Measurements from ENCODE around the gene MFRP.

GRCh38 chr11:119323532-119324033 is 22.9 kb downstream of the MFRP start:
- TF ChIP-seq, protein P1, sequence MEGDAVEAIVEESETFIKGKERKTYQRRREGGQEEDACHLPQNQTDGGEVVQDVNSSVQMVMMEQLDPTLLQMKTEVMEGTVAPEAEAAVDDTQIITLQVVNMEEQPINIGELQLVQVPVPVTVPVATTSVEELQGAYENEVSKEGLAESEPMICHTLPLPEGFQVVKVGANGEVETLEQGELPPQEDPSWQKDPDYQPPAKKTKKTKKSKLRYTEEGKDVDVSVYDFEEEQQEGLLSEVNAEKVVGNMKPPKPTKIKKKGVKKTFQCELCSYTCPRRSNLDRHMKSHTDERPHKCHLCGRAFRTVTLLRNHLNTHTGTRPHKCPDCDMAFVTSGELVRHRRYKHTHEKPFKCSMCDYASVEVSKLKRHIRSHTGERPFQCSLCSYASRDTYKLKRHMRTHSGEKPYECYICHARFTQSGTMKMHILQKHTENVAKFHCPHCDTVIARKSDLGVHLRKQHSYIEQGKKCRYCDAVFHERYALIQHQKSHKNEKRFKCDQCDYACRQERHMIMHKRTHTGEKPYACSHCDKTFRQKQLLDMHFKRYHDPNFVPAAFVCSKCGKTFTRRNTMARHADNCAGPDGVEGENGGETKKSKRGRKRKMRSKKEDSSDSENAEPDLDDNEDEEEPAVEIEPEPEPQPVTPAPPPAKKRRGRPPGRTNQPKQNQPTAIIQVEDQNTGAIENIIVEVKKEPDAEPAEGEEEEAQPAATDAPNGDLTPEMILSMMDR (conservative IDR thresholded peaks at IDR 0.05 in 1 of 2, IDR thresholded peaks at IDR 0.05 in 1 of 2; ENCODE audit: low read depth in 1 of 2, low read length in 2 of 2) = peak; percentile 74 to 79
- TF ChIP-seq EZH2 (IDR thresholded peaks at IDR 0.05; ENCODE audit: low read length, missing control alignments) = no peak
